IMR-90 (cell line): ENCODE results near the gene MOG. TPM values are rescaled to one million over a fixed set of nuclear protein-coding genes. Genes with fewer than 3 reads are reported as not detected.

Experiments
- ATAC-seq: fragments of 200-7000 bp; cut with Tn5 transposase; 2 replicates; pipeline ENCODE4 v1.9.1; 2020; ENCODE audit warnings: low read depth, mild to moderate bottlenecking, moderate library complexity
- BruUV-seq: library from RNA; stranded (reverse); fragments of 400-500 nt; replicated peaks from 2 replicates; lab custom pipeline; 2021; lab: Mats Ljungman, UMichigan
- CTCF ChIA-PET: fragments of 300-600 bp; formaldehyde crosslinking; extraction: SDS; loops from one replicate; lab custom pipeline; 2021; ENCODE audit warnings: antibody characterized with exemption; lab: Yijun Ruan, JAX
- POLR2A ChIA-PET: fragments of 300-600 bp; sonication (Branson Sonifier 250); formaldehyde crosslinking; loops from one replicate; lab custom pipeline; 2022; ENCODE audit warnings: antibody characterized with exemption; ENCODE audit not compliant: unreplicated experiment; lab: Charles Lee
- DNase-seq: peaks from one replicate; pipeline ENCODE4 v3.0.0; 2013
- H2AFZ ChIP-seq: replicated peaks from 2 replicates; pipeline ENCODE3; 2013; ENCODE audit warnings: low read length, mild to moderate bottlenecking; ENCODE audit not compliant: poor library complexity
- H2AK5ac ChIP-seq: 2 replicates; pipeline ENCODE4 v1.6.1; 2013; ENCODE audit warnings: low read depth, low read length, inconsistent platforms
- H2AK9ac ChIP-seq: replicated peaks from 2 replicates; pipeline ENCODE3; 2013; ENCODE audit warnings: mild to moderate bottlenecking, low read depth, low read length, moderate library complexity; ENCODE audit not compliant: poor library complexity
- H2BK120ac ChIP-seq: 2 replicates; pipeline ENCODE4 v1.6.1; 2013; ENCODE audit warnings: low read depth, low read length, inconsistent platforms
- H2BK15ac ChIP-seq: 3 replicates; pipeline ENCODE4 v1.6.1; 2013; ENCODE audit warnings: low read depth, low read length, inconsistent platforms
- H2BK20ac ChIP-seq: 2 replicates; pipeline ENCODE4 v1.6.1; 2013; ENCODE audit warnings: low read depth, mild to moderate bottlenecking, inconsistent platforms, low read length, moderate library complexity
- H2BK5ac ChIP-seq: 2 replicates; pipeline ENCODE4 v1.6.1; 2013; ENCODE audit warnings: mild to moderate bottlenecking, low read depth, low read length, inconsistent platforms; ENCODE audit not compliant: poor library complexity, severe bottlenecking
- H3K14ac ChIP-seq: replicated peaks from 2 replicates; pipeline ENCODE4 v1.6.1; 2013; ENCODE audit warnings: low read depth, low read length, inconsistent platforms
- H3K18ac ChIP-seq: 2 replicates; pipeline ENCODE4 v1.6.1; 2013; ENCODE audit warnings: low read depth, low read length, control low read depth
- H3K23ac ChIP-seq: 2 replicates; pipeline ENCODE4 v1.6.1; 2013; ENCODE audit warnings: low read depth, low read length, inconsistent platforms
- H3K27ac ChIP-seq: 2 replicates; pipeline ENCODE4 v1.5.1; 2013; ENCODE audit warnings: mild to moderate bottlenecking, control low read depth, low read length; ENCODE audit not compliant: insufficient read depth
- H3K27me3 ChIP-seq: 2 replicates; pipeline ENCODE4 v1.6.1; 2013; ENCODE audit warnings: low read length; ENCODE audit not compliant: control insufficient read depth, insufficient read depth
- H3K36me3 ChIP-seq: 2 replicates; pipeline ENCODE4 v1.6.1; 2013; ENCODE audit warnings: low read length, mixed read lengths; ENCODE audit not compliant: control insufficient read depth, insufficient read depth
- H3K4ac ChIP-seq: 2 replicates; pipeline ENCODE4 v1.6.1; 2013; ENCODE audit warnings: low read depth, low read length, inconsistent platforms
- H3K4me1 ChIP-seq: 2 replicates; pipeline ENCODE4 v1.6.1; 2013; ENCODE audit warnings: low read length, mixed read lengths; ENCODE audit not compliant: control insufficient read depth, insufficient read depth
- H3K4me2 ChIP-seq: 2 replicates; pipeline ENCODE4 v1.6.1; 2013; ENCODE audit warnings: low read depth, mild to moderate bottlenecking, control low read depth, low read length, moderate library complexity
- H3K4me3 ChIP-seq: 2 replicates; pipeline ENCODE4 v1.5.1; 2013; ENCODE audit warnings: low read depth, mild to moderate bottlenecking, control low read depth, low read length, moderate library complexity; ENCODE audit not compliant: insufficient read depth
- H3K56ac ChIP-seq: 2 replicates; pipeline ENCODE4 v1.6.1; 2013; ENCODE audit warnings: low read length, inconsistent platforms; ENCODE audit not compliant: insufficient read depth; ENCODE audit errors: extremely low read depth
- H3K79me1 ChIP-seq, 2 experiments: 2 replicates each; pipeline ENCODE4 v1.6.1; 2013; ENCODE audit warnings: low read length in 2 of 2, inconsistent platforms in 1 of 2, low read depth in 1 of 2
- H3K9ac ChIP-seq: 2 replicates; pipeline ENCODE4 v1.6.1; 2013; ENCODE audit warnings: low read depth, low read length, control low read depth
- H3K9me1 ChIP-seq: 2 replicates; pipeline ENCODE4 v1.6.1; 2013; ENCODE audit warnings: low read length, inconsistent platforms; ENCODE audit not compliant: insufficient read depth
- H3K9me3 ChIP-seq: 2 replicates; pipeline ENCODE4 v1.6.1; 2013; ENCODE audit warnings: low read length; ENCODE audit not compliant: control insufficient read depth, insufficient read depth
- H4K20me1 ChIP-seq: 2 replicates; pipeline ENCODE4 v1.6.1; 2013; ENCODE audit warnings: low read length, inconsistent platforms; ENCODE audit not compliant: insufficient read depth
- H4K5ac ChIP-seq: 2 replicates; pipeline ENCODE4 v1.6.1; 2013; ENCODE audit warnings: mild to moderate bottlenecking, low read depth, low read length, control low read depth
- H4K8ac ChIP-seq, 2 experiments: 2 replicates each; pipeline ENCODE4 v1.6.1; 2013; ENCODE audit warnings: low read depth in 2 of 2, low read length in 2 of 2, control low read depth in 1 of 2, inconsistent platforms in 1 of 2
- H4K91ac ChIP-seq: 2 replicates; pipeline ENCODE4 v1.6.1; 2013; ENCODE audit warnings: low read depth, low read length, inconsistent platforms; ENCODE audit not compliant: insufficient read depth
- BHLHE40 ChIP-seq: fragments of 150-350 bp; IDR thresholded peaks from 2 replicates; pipeline ENCODE4 v1.6.1; 2016; ENCODE audit warnings: mild to moderate bottlenecking, low read depth, low read length
- CEBPB ChIP-seq: IDR thresholded peaks from 2 replicates; pipeline ENCODE4 v1.6.1; 2012; ENCODE audit warnings: low read depth, low read length, improper control_type of control experiment
- CHD1 ChIP-seq: IDR thresholded peaks from 2 replicates; pipeline ENCODE4 v1.6.1; 2012; ENCODE audit warnings: low read depth, low read length, improper control_type of control experiment
- FOS ChIP-seq: fragments of 150-350 bp; IDR thresholded peaks from 2 replicates; pipeline ENCODE4 v1.6.1; 2016; ENCODE audit warnings: low read depth, low read length
- MAFK ChIP-seq: IDR thresholded peaks from 2 replicates; pipeline ENCODE4 v1.6.1; 2012; ENCODE audit warnings: low read depth, low read length, improper control_type of control experiment
- MAZ ChIP-seq: IDR thresholded peaks from 2 replicates; pipeline ENCODE4 v1.6.1; 2012; ENCODE audit warnings: low read depth, mild to moderate bottlenecking, low read length, improper control_type of control experiment, moderate library complexity, borderline replicate concordance
- MXI1 ChIP-seq: IDR thresholded peaks from 2 replicates; pipeline ENCODE4 v1.6.1; 2012; ENCODE audit warnings: low read depth, mild to moderate bottlenecking, low read length, moderate library complexity, borderline replicate concordance
- NFE2L2 ChIP-seq: fragments of 150-350 bp; IDR thresholded peaks from 2 replicates; pipeline ENCODE4 v1.6.1; 2016; ENCODE audit warnings: low read depth, mild to moderate bottlenecking, low read length
- POLR2A ChIP-seq: IDR thresholded peaks from 2 replicates; pipeline ENCODE4 v1.6.1; 2012; ENCODE audit warnings: mild to moderate bottlenecking, low read depth, low read length
- RAD21 ChIP-seq: IDR thresholded peaks from 2 replicates; pipeline ENCODE4 v1.6.1; 2012; ENCODE audit warnings: low read length, improper control_type of control experiment
- RCOR1 ChIP-seq: IDR thresholded peaks from 2 replicates; pipeline ENCODE4 v1.6.1; 2012; ENCODE audit warnings: mild to moderate bottlenecking, low read length, improper control_type of control experiment; ENCODE audit not compliant: insufficient replicate concordance
- SMC3 ChIP-seq: fragments of 150-350 bp; IDR thresholded peaks from 2 replicates; pipeline ENCODE4 v1.6.1; 2016; ENCODE audit warnings: low read depth, mild to moderate bottlenecking, antibody characterized with exemption, low read length, moderate library complexity
- WGBS, 2 experiments: methylation state at CpG; one replicate each; pipeline versions ENCODE4 v1.1.5 to v1.1.7; 2013; ENCODE audit warnings: missing lambda C conversion rate in 2 of 2; ENCODE audit not compliant: insufficient read length in 1 of 2; ENCODE audit errors: extremely low coverage in 2 of 2; 5-methylcytosine and 5-hydroxymethylcytosine counted together
- dilution Hi-C: fragments of 300-500 bp; cut with HindIII; formaldehyde crosslinking; loops from one replicate; pipeline ENCODE4 v1.14.3; 2018; ENCODE audit warnings: low sequenced_read_pairs; ENCODE audit not compliant: unreplicated experiment
- in situ Hi-C: fragments of 300-500 bp; cut with MboI; formaldehyde crosslinking; loops from 3 replicates; pipeline ENCODE4 v1.14.3; 2019; ENCODE audit warnings: low sequenced_read_pairs, inconsistent platforms, mixed read lengths
- intact Hi-C: fragments of 100-400 bp; cut with micrococcal nuclease; formaldehyde crosslinking; loops from 2 replicates; pipeline ENCODE4 v1.10.0; 2022
- polyA plus RNA-seq, 3 experiments: library from polyadenylated mRNA; depleted of rRNA; stranded (reverse); fragments of >200 nt; gene quantifications; 2 replicates each; pipeline ENCODE4 v1.2.3, GENCODE V29; 2012; ENCODE audit warnings: low replicate concordance in 1 of 3
- total RNA-seq: library from RNA; depleted of rRNA; stranded (reverse); fragments of >200 nt; gene quantifications from 2 replicates; pipeline ENCODE4 v1.2.3, GENCODE V29; 2012
- TF ChIP-seq, protein P1 (sequence below): fragments of 150-350 bp; IDR thresholded peaks from 2 replicates; pipeline ENCODE4 v1.6.1; 2017; ENCODE audit warnings: mild to moderate bottlenecking, antibody characterized with exemption, low read length, low read depth
- TF ChIP-seq, protein P2 (sequence below): conservative IDR thresholded peaks from 2 replicates; pipeline ENCODE4 v1.5.1; 2012; ENCODE audit warnings: mild to moderate bottlenecking, low read depth, low read length, improper control_type of control experiment
- TF ChIP-seq, protein P3 (sequence below): fragments of 150-350 bp; IDR thresholded peaks from 2 replicates; pipeline ENCODE4 v1.6.1; 2016; ENCODE audit warnings: low read depth, mild to moderate bottlenecking, low read length, moderate library complexity, borderline replicate concordance

MOG gene
- total and polyA plus RNA-seq, 2 of the 4 experiments (the other 2 are of a cell fraction) = not detected

DNA sequence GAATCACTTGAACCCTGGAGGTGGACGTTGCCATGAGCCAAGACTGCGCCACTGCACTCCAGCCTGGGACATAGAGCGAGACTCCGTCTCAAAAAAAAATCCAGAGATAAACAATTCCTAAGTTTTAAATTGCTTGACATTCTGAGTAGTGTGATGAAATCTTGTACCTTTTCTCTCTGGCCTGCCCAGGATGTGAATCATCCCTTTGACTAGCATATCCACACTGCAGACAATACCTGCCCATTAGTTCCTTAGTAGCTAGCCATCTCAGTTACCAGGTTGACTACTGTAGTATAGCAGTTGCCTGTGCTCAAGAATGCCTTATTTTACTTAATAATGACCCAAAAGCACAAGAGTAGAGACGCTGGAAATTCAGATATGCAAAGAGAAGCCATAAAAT, 21.2 kb downstream of the MOG start:
- no peaks in the 10 kb centered on the region for H3K79me1 ChIP-seq
- intact Hi-C loops (no loop called here), in situ Hi-C loops (no loop called here), dilution Hi-C loops (no loop called here)
- ATAC-seq = no peak
- no peak overlapping the region for H3K18ac ChIP-seq
- H3K4ac ChIP-seq = no peak overlapping the region
- no peaks in the 10 kb centered on the region for H3K36me3 ChIP-seq
- H2BK5ac ChIP-seq = no peak overlapping the region
- H2BK15ac ChIP-seq = no peak overlapping the region
- no CpG with 5 or more reads among the region's 5 CpGs for WGBS, 2 experiments
- H2BK120ac ChIP-seq = no peak overlapping the region
- TF ChIP-seq BHLHE40 (no peak), RAD21 (no peak), NFE2L2 (no peak), CEBPB (no peak), FOS (no peak), SMC3 (no peak), MXI1 (no peak), CHD1 (no peak), RCOR1 (no peak), MAZ (no peak), MAFK (no peak), POLR2A (no peak)
- TF ChIP-seq, protein P1, sequence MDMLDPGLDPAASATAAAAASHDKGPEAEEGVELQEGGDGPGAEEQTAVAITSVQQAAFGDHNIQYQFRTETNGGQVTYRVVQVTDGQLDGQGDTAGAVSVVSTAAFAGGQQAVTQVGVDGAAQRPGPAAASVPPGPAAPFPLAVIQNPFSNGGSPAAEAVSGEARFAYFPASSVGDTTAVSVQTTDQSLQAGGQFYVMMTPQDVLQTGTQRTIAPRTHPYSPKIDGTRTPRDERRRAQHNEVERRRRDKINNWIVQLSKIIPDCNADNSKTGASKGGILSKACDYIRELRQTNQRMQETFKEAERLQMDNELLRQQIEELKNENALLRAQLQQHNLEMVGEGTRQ = no peak
- TF ChIP-seq, protein P2, sequence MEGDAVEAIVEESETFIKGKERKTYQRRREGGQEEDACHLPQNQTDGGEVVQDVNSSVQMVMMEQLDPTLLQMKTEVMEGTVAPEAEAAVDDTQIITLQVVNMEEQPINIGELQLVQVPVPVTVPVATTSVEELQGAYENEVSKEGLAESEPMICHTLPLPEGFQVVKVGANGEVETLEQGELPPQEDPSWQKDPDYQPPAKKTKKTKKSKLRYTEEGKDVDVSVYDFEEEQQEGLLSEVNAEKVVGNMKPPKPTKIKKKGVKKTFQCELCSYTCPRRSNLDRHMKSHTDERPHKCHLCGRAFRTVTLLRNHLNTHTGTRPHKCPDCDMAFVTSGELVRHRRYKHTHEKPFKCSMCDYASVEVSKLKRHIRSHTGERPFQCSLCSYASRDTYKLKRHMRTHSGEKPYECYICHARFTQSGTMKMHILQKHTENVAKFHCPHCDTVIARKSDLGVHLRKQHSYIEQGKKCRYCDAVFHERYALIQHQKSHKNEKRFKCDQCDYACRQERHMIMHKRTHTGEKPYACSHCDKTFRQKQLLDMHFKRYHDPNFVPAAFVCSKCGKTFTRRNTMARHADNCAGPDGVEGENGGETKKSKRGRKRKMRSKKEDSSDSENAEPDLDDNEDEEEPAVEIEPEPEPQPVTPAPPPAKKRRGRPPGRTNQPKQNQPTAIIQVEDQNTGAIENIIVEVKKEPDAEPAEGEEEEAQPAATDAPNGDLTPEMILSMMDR = no peak
- TF ChIP-seq, protein P3, sequence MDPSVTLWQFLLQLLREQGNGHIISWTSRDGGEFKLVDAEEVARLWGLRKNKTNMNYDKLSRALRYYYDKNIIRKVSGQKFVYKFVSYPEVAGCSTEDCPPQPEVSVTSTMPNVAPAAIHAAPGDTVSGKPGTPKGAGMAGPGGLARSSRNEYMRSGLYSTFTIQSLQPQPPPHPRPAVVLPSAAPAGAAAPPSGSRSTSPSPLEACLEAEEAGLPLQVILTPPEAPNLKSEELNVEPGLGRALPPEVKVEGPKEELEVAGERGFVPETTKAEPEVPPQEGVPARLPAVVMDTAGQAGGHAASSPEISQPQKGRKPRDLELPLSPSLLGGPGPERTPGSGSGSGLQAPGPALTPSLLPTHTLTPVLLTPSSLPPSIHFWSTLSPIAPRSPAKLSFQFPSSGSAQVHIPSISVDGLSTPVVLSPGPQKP = no peak
- no peak overlapping the region for H3K14ac ChIP-seq
- no TSS peak for BruUV-seq
- POLR2A ChIA-PET = no interaction called here
- no peak overlapping the region for H4K91ac ChIP-seq
- no peaks in the 10 kb centered on the region for H4K20me1 ChIP-seq
- H4K8ac ChIP-seq = no peak overlapping the region
- H2AK9ac ChIP-seq = no peak overlapping the region
- H3K9me1 ChIP-seq = no peaks in the 10 kb centered on the region
- H2AK5ac ChIP-seq = no peak overlapping the region
- no peak overlapping the region for H2AFZ ChIP-seq
- H3K56ac ChIP-seq = no peak overlapping the region
- H3K4me1 ChIP-seq = no peaks in the 10 kb centered on the region
- H3K9ac ChIP-seq = no peak overlapping the region
- H3K27ac ChIP-seq = no peak overlapping the region
- H3K23ac ChIP-seq = no peak overlapping the region
- DNase-seq = no peak
- no peak overlapping the region for H4K5ac ChIP-seq
- no peak overlapping the region for H2BK20ac ChIP-seq
- no peaks in the 10 kb centered on the region for H3K9me3 ChIP-seq
- CTCF ChIA-PET = interaction anchor here (1.4 kb wide), 1 partner anchor 25 kb away, joined by 3 read pairs; no protein-coding TSS in a partner anchor
- no peak overlapping the region for H3K4me3 ChIP-seq
- no peak overlapping the region for H3K4me2 ChIP-seq
- H3K27me3 ChIP-seq = no peaks in the 10 kb centered on the region
